Stimulated activated CD4-positive, alpha-beta T cell treated with anti-CD3 and anti-CD28 coated beads, TNF-alpha, amount 100 ng/mL, for 1 hour (primary cell): ENCODE results near the gene KCNT2.

Experiments used
- DNase-seq, 3 donors: peaks; one replicate each; pipeline ENCODE4 v3.0.0-alpha.2; 2020; ENCODE audit warnings: low read depth in 3 of 3, low spot score in 1 of 3

Gene KCNT2

DNA sequence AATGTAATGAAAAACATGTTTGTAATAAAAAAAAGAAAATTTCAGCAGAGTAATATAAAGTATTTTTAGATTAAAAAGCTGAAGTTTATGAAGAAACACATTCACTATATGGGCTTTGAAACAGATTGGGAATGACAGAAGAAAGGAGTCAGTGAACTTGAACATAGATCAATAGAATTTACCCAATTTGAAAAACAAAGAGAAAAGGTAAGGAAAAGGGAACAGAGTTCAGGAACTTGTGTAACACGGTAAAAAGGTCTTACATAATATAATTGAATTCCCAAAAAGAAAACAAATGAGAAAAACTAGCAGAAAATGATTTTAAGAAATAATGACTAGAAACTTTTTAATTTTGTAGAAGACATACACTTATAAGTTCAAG is 206.8 kb downstream of the KCNT2 start:
- no peak for DNase-seq

DNA sequence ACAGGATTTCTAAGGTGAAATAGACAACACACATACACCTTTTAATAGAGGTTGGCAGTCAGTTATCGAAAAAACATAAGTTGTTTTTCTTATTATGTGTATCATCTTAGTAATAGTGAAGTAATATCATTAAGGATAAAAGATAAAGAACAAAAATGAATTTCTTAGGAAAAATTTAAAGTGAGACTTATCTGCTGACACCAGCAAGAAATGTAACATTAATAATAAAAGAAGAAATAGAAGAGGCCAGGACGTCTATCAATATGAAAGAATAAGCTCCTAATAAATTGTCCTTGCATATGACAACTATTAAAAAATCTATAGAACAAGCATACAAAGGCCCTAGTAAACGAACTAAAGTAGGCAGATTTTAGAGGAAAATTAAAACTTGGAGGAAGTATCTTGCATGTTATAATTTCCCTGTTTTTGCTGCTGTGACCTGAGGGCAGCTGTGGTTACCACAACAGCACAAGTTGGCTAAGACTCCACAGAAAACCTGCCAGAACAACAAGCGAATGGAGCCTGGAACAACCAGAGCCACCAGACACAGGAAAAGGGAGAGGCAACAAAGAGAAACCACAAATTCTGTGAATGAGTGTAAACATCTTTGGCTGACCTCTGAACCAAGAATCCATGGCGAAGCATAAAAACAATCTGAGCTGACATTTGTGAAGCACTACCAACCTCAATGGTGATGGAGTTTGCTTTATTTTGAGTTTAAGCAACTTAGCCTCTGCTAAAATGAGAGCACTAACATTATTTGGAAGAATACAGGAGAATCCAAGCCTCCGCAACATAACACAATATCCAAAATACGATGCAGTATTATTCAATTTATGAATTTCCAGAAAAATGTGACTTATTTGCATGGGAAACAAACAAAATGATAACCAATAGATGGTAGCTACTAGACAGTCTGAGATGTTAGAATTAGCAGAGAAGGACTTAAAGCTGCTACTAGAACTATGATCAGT is 207.5 kb downstream of the KCNT2 start:
- no peak for DNase-seq

DNA sequence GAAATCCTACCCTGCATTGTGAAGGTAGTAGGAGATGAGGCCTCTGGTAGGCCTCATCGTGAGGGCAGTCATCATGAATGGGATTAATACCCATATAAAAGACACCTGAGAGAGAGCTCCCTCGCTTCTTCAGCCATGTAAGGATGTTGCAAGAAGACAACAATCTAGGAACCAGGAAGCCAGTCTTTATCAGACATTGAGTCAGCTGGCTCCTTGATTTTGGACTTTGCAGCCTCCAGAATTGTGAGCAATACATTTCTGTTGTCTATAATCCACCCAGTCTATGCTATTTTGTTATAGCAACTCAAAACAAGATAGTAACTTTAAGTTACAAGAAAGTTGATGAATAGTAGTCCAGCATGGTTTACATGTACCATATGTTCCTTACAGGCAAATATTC is 208.5 kb downstream of the KCNT2 start:
- DNase-seq: no peak

DNA sequence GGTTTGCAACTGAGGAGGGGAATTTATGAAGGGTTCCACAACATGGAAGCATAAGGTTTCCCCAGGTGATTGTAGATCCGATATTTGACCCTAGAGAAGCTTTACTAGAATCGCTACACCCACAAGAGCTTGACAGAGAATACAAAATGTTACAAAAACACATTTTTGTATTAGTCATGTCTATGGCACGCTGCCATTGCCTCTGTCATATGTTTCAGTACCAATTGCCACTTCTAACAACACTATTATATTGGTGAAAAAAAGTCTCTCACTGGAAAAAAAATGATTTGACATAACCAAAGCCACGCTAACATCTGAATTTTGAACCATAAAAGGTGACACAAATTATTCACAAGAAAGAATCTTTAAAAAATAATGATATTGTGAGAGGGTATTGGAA is 214.5 kb downstream of the KCNT2 start:
- no peak for DNase-seq

DNA sequence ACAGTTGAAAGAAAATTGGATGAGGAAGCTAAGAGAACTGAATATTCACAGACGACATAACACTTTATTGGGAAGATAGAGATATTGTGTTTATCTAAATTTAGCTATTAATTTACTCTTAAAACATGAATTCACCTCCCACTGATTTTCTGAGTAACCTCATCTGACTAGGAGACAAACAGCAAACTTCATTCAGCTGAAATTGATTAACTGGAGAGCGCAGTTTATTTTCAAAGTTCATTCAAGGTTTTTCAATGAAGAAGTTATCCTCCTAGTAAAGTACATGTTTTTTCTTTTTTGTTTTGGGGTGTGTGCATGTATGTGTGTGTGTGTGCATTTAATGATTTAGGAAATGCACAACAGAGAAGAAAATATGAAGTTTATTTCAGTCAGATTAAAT is 215.0 kb downstream of the KCNT2 start:
- DNase-seq: no peak

DNA sequence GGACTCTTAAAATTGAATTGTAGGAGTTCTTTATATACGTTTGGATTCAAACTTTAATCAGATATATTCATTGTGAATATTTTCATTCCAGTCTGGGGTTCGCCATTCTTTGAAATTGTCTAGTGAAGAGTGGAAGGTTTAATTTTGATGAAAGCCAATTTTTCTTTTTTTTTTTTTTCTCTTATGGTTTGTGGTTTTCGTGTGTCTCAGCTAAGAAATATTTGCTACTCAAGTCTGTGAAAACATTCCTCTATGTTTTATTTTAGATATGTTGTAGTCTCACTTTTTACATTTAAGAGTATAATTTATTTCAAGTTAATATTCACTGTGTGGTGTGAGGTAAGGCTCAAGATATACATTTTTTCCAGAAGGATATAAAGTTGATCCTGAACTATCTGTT is 220.5 kb downstream of the KCNT2 start:
- DNase-seq: no peak

DNA sequence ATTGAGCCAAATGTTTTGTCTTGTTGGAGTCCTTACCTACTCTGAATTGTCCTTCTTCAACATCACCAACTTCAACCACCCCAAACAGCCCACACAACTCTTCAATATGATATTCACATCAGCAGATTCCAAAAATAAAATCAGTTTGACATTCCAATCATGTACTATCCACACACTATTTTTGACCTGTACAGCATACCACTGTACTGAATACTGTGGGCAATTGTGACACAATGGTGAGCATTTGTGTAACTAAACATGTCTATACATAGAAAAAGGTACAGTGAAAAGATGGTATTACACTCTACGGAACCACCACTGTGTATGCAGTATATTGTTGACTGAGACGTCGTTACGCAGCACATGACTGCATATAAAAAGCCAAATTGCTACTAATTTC is 223.1 kb downstream of the KCNT2 start:
- no peak for DNase-seq

DNA sequence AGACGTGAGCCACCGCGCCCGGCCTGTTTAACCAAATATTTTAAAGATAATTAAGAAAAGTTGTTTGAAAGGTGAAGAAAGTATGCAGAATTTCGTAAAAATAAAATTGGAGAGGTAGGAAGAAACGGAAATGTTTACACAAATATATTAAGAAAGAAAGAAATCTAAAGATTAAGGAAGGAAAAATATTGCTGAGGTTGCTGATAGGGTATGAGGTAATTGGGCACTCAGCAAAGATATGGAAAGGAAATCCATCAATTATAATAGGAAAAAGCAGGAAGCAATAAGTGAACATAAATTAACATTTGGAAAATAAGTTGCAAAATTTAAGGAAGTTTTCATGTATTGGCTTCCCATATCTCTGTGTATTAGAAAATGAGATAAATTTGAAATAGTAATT is 225.9 kb downstream of the KCNT2 start:
- no peak for DNase-seq

DNA sequence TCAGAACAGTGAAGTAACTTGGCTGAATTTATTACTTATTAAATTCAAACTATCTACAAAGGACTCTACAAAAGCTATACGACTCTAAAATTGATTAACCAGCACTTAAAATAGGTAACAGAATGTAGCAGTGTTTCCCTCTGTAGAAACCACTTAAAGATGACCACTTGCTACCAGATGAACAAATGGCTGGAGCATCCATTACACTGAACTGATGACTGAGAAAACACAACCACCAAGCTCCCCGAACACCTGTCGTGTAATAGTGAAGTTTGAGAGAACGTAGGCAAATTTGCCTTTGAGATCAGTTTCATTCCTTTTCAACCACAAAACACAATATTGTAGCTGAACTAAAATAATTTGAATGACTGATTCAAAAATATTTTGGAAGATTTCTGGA is 226.7 kb downstream of the KCNT2 start:
- no peak for DNase-seq

DNA sequence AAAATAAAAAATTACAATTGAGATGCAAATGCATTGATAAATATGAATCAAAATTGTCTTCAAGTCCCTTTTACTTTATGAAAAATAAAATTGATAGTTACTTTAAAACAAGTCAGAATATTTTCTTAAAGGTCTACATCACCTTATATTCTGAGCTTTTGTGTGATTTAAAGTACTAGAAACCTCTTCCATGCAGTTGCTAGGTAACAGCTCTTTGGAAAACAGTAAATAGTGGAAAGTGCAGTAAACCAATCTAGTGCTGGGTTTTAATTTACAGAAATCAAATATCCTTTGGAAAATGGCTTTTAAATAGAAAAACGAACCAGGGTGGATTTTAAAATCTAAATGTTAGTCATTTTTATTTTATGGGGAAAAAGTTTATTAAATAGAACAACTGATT is 227.9 kb downstream of the KCNT2 start:
- no peak for DNase-seq

DNA sequence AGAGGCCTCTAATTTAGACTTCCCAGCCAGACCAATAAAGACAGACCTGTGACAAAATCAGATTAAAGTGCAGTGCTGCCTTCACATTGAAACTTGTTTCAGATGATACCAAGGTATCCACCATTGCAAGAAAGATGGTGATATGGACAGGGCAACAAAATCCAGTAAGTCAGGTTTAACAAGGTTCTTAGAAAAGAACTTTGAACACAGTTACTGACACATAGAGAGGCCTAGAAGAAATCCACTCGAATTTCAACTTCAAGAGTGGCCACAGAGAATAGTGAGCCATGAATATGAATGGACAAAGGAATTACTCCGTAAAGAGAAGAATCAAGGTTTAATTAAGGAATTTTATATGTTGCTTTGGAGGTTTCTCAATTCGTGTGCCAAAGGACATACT is 230.4 kb downstream of the KCNT2 start:
- DNase-seq: no peak

DNA sequence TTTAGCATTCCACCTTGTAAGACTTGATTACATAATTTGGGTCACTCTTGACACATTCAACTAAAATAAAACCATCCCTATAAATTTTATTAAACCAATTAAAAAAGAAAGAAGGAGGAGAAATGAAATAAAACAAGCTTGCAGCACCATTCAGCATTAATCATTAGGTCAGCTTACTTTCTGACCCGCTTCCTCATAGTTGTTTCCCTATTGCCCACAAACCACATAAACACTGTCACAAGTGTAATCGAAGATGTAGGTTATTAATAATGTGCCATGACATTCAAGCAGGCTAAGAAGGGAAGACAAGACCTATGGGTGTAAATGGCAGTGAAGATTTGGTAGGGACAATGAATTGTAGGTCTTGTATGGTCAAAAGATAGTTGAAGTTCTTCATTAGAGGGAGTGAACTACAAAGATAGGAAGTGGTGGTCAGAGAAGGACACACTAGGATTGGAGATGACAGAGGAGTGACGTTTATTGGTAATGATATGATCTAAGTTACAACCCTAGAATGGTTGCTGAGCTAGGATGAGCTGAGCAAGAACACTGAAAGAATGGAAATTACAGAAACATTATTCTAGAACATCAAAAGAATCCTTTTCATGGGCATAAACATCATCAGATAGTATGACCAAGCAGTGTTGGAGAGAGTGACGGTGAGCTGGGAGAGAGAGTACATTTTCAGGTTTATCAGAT is 231.5 kb downstream of the KCNT2 start:
- no peak for DNase-seq

DNA sequence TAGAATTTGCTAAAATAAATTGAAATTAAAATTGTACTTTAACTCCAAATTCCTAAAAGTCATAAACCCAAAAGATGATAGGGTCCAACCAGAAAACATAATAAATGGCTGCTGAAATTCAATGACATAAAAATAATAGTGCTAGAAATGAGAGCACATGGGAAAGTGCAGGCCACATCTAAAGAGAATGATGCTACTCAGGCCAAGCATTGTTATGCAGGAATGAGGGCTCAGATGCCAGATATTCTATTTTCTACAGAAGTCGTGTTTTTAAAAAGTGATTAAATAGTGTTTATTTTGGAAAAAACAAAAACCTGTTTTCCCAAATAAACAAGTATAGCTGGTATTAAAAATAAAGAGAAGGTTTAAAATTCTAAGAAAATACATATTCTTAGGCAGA is 234.4 kb downstream of the KCNT2 start:
- no peak for DNase-seq

DNA sequence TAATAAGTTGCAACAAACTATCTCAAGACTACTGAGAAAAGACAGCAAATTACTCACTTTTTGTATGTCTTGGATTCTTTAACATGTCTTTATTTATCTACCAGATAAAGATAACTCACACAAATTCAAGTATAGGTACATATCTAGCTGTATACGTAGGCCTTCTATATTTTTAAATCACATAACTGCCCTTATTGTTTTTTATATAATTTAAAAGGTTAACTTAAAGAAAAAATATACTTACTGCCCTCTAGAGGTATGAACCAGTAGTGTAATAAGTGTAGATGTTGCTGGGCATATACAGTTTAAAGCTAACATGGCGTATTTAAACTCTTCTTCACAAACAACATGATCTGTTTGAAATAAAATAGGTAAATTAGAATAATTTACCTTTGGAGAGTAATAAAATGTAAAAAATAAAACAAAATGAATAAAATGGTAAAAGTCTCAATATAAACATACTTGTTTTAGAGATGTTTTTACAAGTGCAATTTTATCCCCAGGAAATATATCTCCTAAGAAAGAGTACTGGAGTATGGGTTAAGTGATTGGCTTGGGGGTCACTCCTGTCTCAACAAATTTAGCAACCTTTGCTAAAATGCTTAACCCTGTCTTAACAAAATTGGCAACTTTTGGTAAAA is 235.2 kb downstream of the KCNT2 start:
- no peak for DNase-seq

DNA sequence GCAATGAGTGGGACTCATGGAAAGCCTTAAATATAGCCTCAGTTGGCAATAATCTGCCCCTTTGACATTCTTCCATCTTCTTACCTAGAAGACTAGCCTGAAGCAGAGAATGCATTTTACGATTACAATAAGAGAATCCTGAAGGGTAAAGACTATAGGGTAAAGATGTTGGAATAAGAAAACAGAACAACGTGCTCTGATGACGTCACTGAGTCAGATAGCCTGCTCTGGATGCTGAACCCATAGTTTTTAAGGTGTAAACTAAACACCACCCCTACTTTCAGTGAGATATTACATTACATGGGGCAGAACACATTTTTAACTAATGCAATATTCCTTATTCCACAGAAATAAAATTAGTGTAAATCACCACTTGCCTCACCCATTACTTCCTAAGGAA is 240.4 kb downstream of the KCNT2 start:
- DNase-seq: no peak

DNA sequence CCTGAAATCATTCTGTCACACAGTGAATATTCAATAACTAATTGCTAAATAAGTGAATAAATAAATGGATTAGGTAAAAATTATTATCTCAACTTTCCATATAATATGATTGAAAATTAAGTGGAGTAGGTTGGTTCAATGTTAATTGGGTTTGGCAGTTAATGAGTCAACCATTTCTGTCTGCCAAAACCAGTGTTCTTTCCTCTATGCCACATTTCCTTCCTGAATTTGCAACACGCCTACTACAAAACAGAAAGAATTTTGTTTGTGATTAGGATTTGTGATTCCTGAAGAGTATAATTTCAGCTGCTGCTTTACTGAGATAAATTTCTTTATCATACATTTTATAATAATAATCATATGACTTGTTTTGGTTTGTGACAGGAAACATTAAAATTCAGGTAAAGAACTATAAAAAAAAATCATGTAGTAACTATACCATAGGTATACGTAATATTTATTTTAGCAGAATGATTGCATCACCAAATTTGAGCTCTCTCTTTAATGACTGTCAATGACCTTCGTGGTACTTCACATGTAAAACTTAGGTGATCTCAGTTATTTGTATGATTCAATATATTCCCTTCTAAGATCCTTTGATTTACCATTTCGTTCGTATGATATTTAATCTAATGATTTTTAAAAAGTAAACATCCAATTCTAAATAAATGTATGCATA is 241.3 kb downstream of the KCNT2 start:
- no peak for DNase-seq

DNA sequence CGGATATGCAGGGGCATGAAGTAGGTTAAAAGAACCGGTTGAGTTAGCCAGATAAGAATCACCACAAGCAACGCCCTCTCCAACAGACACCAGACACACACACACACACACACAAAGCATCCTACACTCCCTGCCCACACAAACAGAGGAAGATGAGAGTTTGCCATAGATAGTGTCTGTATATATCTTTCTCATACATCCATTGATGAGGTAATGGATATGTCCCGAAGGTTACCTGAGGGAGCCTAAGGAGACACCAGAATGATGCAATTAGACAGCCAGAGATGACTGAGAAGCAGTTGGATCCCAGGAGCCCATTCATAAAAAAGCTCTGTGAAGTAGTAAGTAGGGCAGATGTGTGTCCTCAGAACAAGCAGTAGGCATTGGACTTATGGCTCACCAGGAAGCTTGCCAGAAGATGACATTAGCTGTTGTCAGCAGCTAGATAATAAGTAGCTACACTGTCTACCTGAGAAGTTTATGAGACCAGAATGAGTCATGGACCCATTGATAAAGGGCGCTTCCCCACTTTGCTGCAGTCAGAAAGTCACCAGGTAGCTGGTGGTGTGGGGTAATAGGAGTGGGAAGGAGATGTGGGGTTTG is 247.0 kb downstream of the KCNT2 start:
- DNase-seq: no peak

DNA sequence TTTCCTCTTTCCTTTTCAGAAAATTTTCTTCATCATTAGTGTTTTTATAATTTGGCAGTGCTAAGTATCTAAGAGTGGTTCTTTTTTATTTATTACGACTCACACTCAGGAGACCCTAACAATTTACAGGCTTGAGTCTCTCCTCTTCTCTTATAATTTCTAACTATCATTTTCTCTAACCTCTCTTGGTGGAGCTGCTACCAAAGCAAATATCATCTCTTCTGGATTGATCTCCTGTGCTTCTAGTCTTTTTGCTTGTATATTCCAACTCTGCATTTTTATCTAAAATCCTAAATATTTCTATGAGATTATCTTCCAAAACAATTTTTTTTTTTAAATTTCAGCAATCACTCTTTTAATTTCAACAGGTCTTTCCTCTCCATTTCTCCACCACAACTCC is 250.3 kb downstream of the KCNT2 start:
- DNase-seq: no peak

DNA sequence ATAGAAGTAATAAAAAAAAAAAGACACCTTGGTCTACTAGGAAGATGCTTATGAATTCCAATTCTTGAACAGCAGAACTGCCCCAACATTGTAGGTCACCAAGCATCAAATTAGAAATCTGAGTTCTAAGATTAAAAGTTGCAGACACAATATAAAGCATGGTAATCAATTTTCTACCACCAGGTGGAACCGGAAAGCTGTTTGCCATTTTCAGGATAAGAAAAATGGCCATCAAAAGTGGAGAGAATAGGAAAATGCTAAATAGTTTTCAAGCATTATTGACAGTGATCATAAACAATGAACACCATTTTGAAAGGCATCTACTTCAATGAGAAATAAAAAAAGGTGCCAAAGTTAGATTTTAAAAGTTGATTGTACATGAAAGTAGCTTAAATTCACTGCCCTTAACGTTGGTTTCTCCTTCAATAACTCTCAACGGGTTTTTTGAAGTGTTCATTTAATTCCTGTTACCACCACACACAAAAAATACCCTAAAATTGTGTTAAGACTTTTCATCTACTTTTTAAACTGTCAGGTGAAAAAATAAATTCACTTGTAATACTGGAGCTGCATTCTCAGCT is 252.9 kb downstream of the KCNT2 start:
- DNase-seq: no peak

DNA sequence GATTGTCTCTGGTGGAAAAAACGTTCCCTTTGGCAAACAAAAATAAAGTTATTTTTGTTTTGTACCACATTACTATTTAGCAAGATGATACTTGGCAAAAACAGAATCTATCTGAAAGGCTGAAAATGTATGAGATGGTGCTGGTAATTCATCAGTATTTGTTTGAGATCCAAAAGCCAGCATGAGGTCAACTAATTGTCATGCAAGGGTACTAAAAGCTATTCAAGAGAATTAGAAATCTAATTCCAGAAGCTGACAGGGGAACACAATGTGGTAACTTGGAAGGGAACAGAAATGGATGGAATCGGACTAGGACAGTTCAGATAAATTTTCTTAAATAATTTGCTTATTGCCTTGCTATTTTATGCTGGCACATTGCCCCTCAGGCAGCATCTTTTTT is 263.8 kb downstream of the KCNT2 start:
- DNase-seq: no peak

DNA sequence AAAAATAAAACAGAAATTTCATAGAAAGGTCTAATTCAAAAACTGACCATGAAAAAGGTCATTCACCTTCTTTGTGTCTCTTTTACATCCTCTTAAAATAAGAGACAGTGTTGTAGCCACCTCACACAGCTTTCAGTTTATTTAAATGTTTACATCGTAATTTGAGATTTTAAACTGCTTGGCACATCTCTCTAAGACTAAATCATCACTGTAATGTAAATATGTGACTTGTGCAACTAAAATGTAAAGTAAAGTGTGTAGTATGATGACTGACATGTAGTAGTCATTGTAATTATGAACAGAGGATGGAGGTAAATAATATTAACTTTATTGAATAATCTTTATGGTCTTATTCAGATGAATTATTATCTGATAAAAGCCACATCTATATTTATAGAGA is 283.9 kb downstream of the KCNT2 start:
- DNase-seq: no peak
